H1 (cell line): Measurements from ENCODE around the gene CCDC197. TPM values are rescaled to one million over a fixed set of nuclear protein-coding genes. Genes with fewer than 3 reads are reported as not detected.

Source experiments
- CTCF ChIA-PET: fragments of 300-600 bp; sonication (Branson Sonifier 250); formaldehyde crosslinking; loops from one replicate; lab custom pipeline; 2021; ENCODE audit not compliant: partially characterized antibody; lab: Charles Lee
- POLR2A ChIA-PET: fragments of 300-600 bp; sonication (Branson Sonifier 250); formaldehyde crosslinking; loops from one replicate; lab custom pipeline; 2021; ENCODE audit warnings: inconsistent platforms; ENCODE audit not compliant: partially characterized antibody; lab: Charles Lee
- DNase-seq, 2 experiments: peaks; one replicate each; pipeline versions ENCODE4 v3.0.0 to v3.0.0-alpha.2; 2010 to 2022; ENCODE audit warnings: low spot score in 2 of 2, low read depth in 1 of 2, mixed read lengths in 1 of 2
- FAIRE-seq: peaks from 2 replicates; lab custom pipeline; 2011; peaks lifted over from hg19 to GRCh38; lab: Jason Lieb, UNC
- H2AFZ ChIP-seq: 2 replicates; pipeline ENCODE4 v1.8.1; 2012; ENCODE audit warnings: low read length, inconsistent platforms
- H2AK5ac ChIP-seq: 2 replicates; pipeline ENCODE4 v1.6.1; 2013; ENCODE audit warnings: low read depth, low read length
- H2BK120ac ChIP-seq: replicated peaks from 2 replicates; pipeline ENCODE3; 2013; ENCODE audit warnings: low read depth, low read length, inconsistent platforms
- H2BK12ac ChIP-seq: 2 replicates; pipeline ENCODE4 v1.6.1; 2013; ENCODE audit warnings: low read depth, low read length
- H2BK15ac ChIP-seq: 2 replicates; pipeline ENCODE4 v1.6.1; 2013; ENCODE audit warnings: low read length
- H2BK20ac ChIP-seq: 2 replicates; pipeline ENCODE4 v1.6.1; 2013; ENCODE audit warnings: low read length
- H2BK5ac ChIP-seq: 2 replicates; pipeline ENCODE4 v1.6.1; 2013; ENCODE audit warnings: low read depth, low read length
- H3K14ac ChIP-seq: 2 replicates; pipeline ENCODE4 v1.6.1; 2013; ENCODE audit warnings: inconsistent platforms; ENCODE audit not compliant: insufficient read length
- H3K18ac ChIP-seq: 2 replicates; pipeline ENCODE4 v1.6.1; 2013; ENCODE audit warnings: low read length; ENCODE audit errors: extremely low read depth
- H3K23ac ChIP-seq: 2 replicates; pipeline ENCODE4 v1.6.1; 2013; ENCODE audit warnings: inconsistent platforms; ENCODE audit not compliant: insufficient read length
- H3K23me2 ChIP-seq: 2 replicates; pipeline ENCODE4 v1.6.1; 2013; ENCODE audit warnings: low read depth, low read length
- H3K27ac ChIP-seq: 2 replicates; pipeline ENCODE4 v1.6.1; 2011; ENCODE audit warnings: low read depth, low read length, inconsistent platforms
- H3K27me3 ChIP-seq, 4 experiments: replicated peaks in 1 of 4; 1 replicate in 1 of 4; 2 replicates in 3 of 4; pipeline versions ENCODE4 v1.6.1 to v1.8.1; 2011 to 2013; ENCODE audit warnings: low read length in 3 of 4, mild to moderate bottlenecking in 3 of 4, inconsistent platforms in 2 of 4, mixed read lengths in 2 of 4, moderate library complexity in 1 of 4; ENCODE audit not compliant: control insufficient read depth in 3 of 4, insufficient read depth in 3 of 4; ENCODE audit errors: extremely low read depth in 1 of 4
- H3K36me3 ChIP-seq, 4 experiments: 2 replicates each; pipeline versions ENCODE4 v1.6.1 to v1.8.1; 2011 to 2013; ENCODE audit warnings: mild to moderate bottlenecking in 4 of 4, low read length in 3 of 4, moderate library complexity in 2 of 4, control low read depth in 1 of 4, inconsistent platforms in 1 of 4; ENCODE audit not compliant: insufficient read depth in 4 of 4, control insufficient read depth in 2 of 4
- H3K4ac ChIP-seq: replicated peaks from 2 replicates; pipeline ENCODE3; 2013; ENCODE audit warnings: low read length, low read depth, mixed read lengths, inconsistent platforms; ENCODE audit not compliant: insufficient read length
- H3K4me1 ChIP-seq, 4 experiments: replicated peaks in 1 of 4; 1 replicate in 1 of 4; 2 replicates in 3 of 4; pipeline versions ENCODE4 v1.6.1 to v1.8.1; 2011 to 2013; ENCODE audit warnings: low read length in 3 of 4, inconsistent platforms in 2 of 4, mixed read lengths in 1 of 4; ENCODE audit not compliant: insufficient read depth in 4 of 4, control insufficient read depth in 3 of 4
- H3K4me2 ChIP-seq, 2 experiments: 2 replicates each; pipeline versions ENCODE4 v1.6.1 to v1.8.1; 2011 to 2013; ENCODE audit warnings: low read depth in 2 of 2, low read length in 2 of 2, control low read depth in 1 of 2, inconsistent platforms in 1 of 2, mild to moderate bottlenecking in 1 of 2; ENCODE audit not compliant: insufficient read depth in 1 of 2
- H3K4me3 ChIP-seq, 4 experiments: fragments of 200-600, 300-600 bp in 1 of 4; sonication (generic), shearing (Covaris generic), sonication (Bioruptor Twin) in 1 of 4; 2 replicates each; pipeline versions ENCODE4 v1.5.1 to v1.8.1; 2011 to 2016; ENCODE audit warnings: low read length in 4 of 4, low read depth in 3 of 4, control low read depth in 2 of 4, inconsistent platforms in 2 of 4, mild to moderate bottlenecking in 2 of 4, mixed read lengths in 1 of 4, moderate library complexity in 1 of 4; ENCODE audit not compliant: insufficient read depth in 2 of 4; ENCODE audit errors: extremely low read depth in 1 of 4
- H3K56ac ChIP-seq: replicated peaks from 2 replicates; pipeline ENCODE3; 2013; ENCODE audit warnings: low read depth, mild to moderate bottlenecking, mixed read lengths, low read length, inconsistent platforms; ENCODE audit not compliant: insufficient read length
- H3K79me1 ChIP-seq: 2 replicates; pipeline ENCODE4 v1.6.1; 2013; ENCODE audit warnings: low read depth, low read length, control low read depth
- H3K79me2 ChIP-seq, 2 experiments: 2 replicates each; pipeline versions ENCODE4 v1.6.1 to v1.8.1; 2012 to 2013; ENCODE audit warnings: low read length in 2 of 2, mild to moderate bottlenecking in 2 of 2, inconsistent platforms in 1 of 2; ENCODE audit not compliant: insufficient read depth in 2 of 2, control insufficient read depth in 1 of 2
- H3K9ac ChIP-seq, 4 experiments: replicated peaks in 1 of 4; 1 replicate in 1 of 4; 2 replicates in 3 of 4; pipeline versions ENCODE4 v1.6.1 to v1.8.1; 2011 to 2013; ENCODE audit warnings: low read depth in 3 of 4, low read length in 3 of 4, control low read depth in 2 of 4, mild to moderate bottlenecking in 2 of 4, moderate library complexity in 2 of 4, inconsistent platforms in 1 of 4; ENCODE audit errors: extremely low read depth in 1 of 4
- H3K9me3 ChIP-seq, 2 experiments: 2 replicates each; pipeline versions ENCODE4 v1.6.1 to v1.8.1; 2012 to 2013; ENCODE audit warnings: mild to moderate bottlenecking in 2 of 2, moderate library complexity in 2 of 2, control low read depth in 1 of 2, inconsistent platforms in 1 of 2, low read depth in 1 of 2, low read length in 1 of 2, mixed read lengths in 1 of 2; ENCODE audit not compliant: insufficient read depth in 2 of 2
- H4K20me1 ChIP-seq, 2 experiments: replicated peaks in 1 of 2; 2 replicates each; pipeline versions ENCODE3 to v1.8.1; 2011 to 2013; ENCODE audit warnings: inconsistent platforms in 2 of 2, low read length in 2 of 2, mild to moderate bottlenecking in 1 of 2; ENCODE audit not compliant: insufficient read depth in 2 of 2, control insufficient read depth in 1 of 2
- H4K5ac ChIP-seq: 2 replicates; pipeline ENCODE4 v1.6.1; 2013; ENCODE audit warnings: low read length, low read depth, mixed read lengths, inconsistent platforms; ENCODE audit not compliant: insufficient read length
- H4K8ac ChIP-seq: 2 replicates; pipeline ENCODE4 v1.8.0; 2013; ENCODE audit warnings: mild to moderate bottlenecking, moderate library complexity, low read length, inconsistent platforms; ENCODE audit not compliant: insufficient read depth; ENCODE audit errors: extremely low read depth
- H4K91ac ChIP-seq: replicated peaks from 2 replicates; pipeline ENCODE3; 2013; ENCODE audit warnings: low read length, mixed read lengths, inconsistent platforms; ENCODE audit not compliant: insufficient read length
- GABPA ChIP-seq: IDR thresholded peaks from 2 replicates; pipeline ENCODE4 v1.6.1; 2011; ENCODE audit warnings: mild to moderate bottlenecking, low read length, moderate library complexity, borderline replicate concordance; ENCODE audit not compliant: insufficient read depth
- KDM5A ChIP-seq: fragments of 200-600 bp; IDR thresholded peaks from 2 replicates; pipeline ENCODE4 v1.7.1; 2012; ENCODE audit warnings: mild to moderate bottlenecking, low read length, inconsistent platforms, mixed read lengths
- POLR2A ChIP-seq, 2 experiments: IDR thresholded peaks; 1 replicate in 1 of 2; 2 replicates in 1 of 2; pipeline ENCODE4 v1.6.1; 2011; ENCODE audit warnings: low read depth in 2 of 2, low read length in 2 of 2, mild to moderate bottlenecking in 2 of 2; ENCODE audit errors: control extremely low read depth in 1 of 2
- RBBP5 ChIP-seq: IDR thresholded peaks from 2 replicates; pipeline ENCODE4 v1.7.1; 2012; ENCODE audit warnings: low read depth, mild to moderate bottlenecking, inconsistent platforms, low read length, moderate library complexity, borderline replicate concordance
- SP2 ChIP-seq: IDR thresholded peaks from 2 replicates; pipeline ENCODE4 v1.6.1; 2012; ENCODE audit warnings: mild to moderate bottlenecking, low read length, inconsistent platforms
- WGBS, 2 experiments: shearing (Covaris generic) in 1 of 2; methylation state at CpG; one replicate each; pipeline versions ENCODE4 v1.1.6 to v1.1.7; 2013 to 2015; ENCODE audit warnings: low lambda C conversion rate in 2 of 2, mixed read lengths in 2 of 2, inconsistent platforms in 1 of 2, low coverage in 1 of 2, missing lambda C conversion rate in 1 of 2; ENCODE audit not compliant: insufficient replicate concordance in 2 of 2, insufficient coverage in 1 of 2, insufficient read length in 1 of 2; ENCODE audit errors: extremely low coverage in 1 of 2, missing lambda C conversion rate in 1 of 2; 5-methylcytosine and 5-hydroxymethylcytosine counted together
- polyA plus RNA-seq, 7 experiments: library from polyadenylated mRNA; depleted of rRNA in 3 of 7; stranded (reverse) in 5 of 7; unstranded in 2 of 7; fragments of >200 nt in 5 of 7; fragments of 200-250 nt in 2 of 7; gene quantifications; 1 replicate in 5 of 7; 2 replicates in 1 of 7; 4 replicates in 1 of 7; pipeline versions ENCODE4 v1.2.1 to v1.2.3, GENCODE V29; 2011 to 2013; ENCODE audit warnings: missing spikeins in 2 of 7, mixed read lengths in 2 of 7
- total RNA-seq: library from RNA; stranded (reverse); fragmentation: NEBNext Ultra II Directional; extraction: Animal tissue kit (Norgen Biotek cat#: 25700); gene quantifications from 2 replicates; pipeline ENCODE4 v1.2.1, GENCODE V29; 2021

CCDC197 gene
- total and polyA plus RNA-seq, 2 of the 8 experiments (the other 6 are each of a cell fraction or from before 2014, with no cell fraction given): not detected

DNA sequence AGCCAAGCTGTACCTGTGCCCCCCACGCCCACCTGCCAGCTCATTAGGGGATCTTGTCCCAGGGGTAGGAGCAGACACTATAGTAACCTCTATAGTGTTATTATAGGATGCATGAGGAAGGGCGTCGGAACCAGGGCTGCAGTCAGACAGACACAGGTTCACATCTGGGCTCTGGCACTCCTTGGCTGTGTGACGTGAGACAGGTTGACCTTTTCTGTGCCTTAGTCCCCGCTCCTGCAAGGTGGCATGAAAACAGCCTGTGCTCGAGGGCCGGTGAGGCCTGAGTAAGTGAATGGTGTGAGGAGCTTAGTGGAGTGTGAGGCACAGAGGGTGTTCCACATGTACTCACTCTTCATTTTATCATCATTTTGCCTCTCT is 39.8 kb upstream of the CCDC197 start:
- Histone ChIP-seq H3K4me1 (peaks cover 0 to 17% (median 10%) of the 10 kb centered on the region in 4 experiments; a peak in 5 of 7 replicates), H3K9me3 (no peaks in the 10 kb centered on the region), H3K27me3 (no peaks in the 10 kb centered on the region), H4K91ac (no peak overlapping the region), H3K18ac (no peak overlapping the region), H2BK5ac (peak overlapping the region; percentile 28; the same call in 1 of the 2 replicates), H3K79me1 (no peaks in the 10 kb centered on the region), H3K23ac (no peak overlapping the region), H3K14ac (no peak overlapping the region), H2BK20ac (no peak overlapping the region), H3K36me3 (no peaks in the 10 kb centered on the region), H4K8ac (no peak overlapping the region), H3K4me2 (no peak overlapping the region), H2AFZ (no peak overlapping the region), H3K27ac (no peak overlapping the region), H3K23me2 (no peaks in the 10 kb centered on the region), H3K9ac (no peak overlapping the region), H4K5ac (no peak overlapping the region), H3K4me3 (no peak overlapping the region), H2BK12ac (peak overlapping the region; percentile 5; the same call in 1 of the 2 replicates), H4K20me1 (no peaks in the 10 kb centered on the region), H2BK120ac (no peak overlapping the region), H3K79me2 (no peaks in the 10 kb centered on the region), H3K56ac (no peak overlapping the region), H2BK15ac (0 out of 2 replicates have a peak overlapping the region, but pooled peaks have one; percentile 36), H3K4ac (no peak overlapping the region), H2AK5ac (no peak overlapping the region)
- ChIA-PET POLR2A (no interaction called here), CTCF (interaction anchor here (1.2 to 8.1 kb wide), 6 partner anchors 15 to 47 kb away, joined by 3 to 57 read pairs (median 6); partner anchors contain the start of genes ASB2 and CCDC197)
- FAIRE-seq (no peak), DNase-seq (no peak)
- WGBS, 2 experiments: 80% methylated on average over 7 of the region's 7 CpGs; no CpG with 5 or more reads in 1 of the 2 experiments
- no peak for TF ChIP-seq GABPA
- no peak for TF ChIP-seq POLR2A (IDR thresholded peaks at IDR 0.05; ENCODE audit: control extremely low read depth in 1 of 2, low read depth in 2 of 2, low read length in 2 of 2)
- TF ChIP-seq RBBP5: no peak
- TF ChIP-seq KDM5A: no peak
- TF ChIP-seq SP2: no peak
